Esophagus (tissue), 2 donors: ENCODE results near the gene ZPBP. TPM values are rescaled to one million over a fixed set of nuclear protein-coding genes. Genes with fewer than 3 reads are reported as not detected.

Experiments
- polyA plus RNA-seq, 2 donors: library from polyadenylated mRNA; stranded (reverse); fragments of 200-250 nt; gene quantifications; one replicate each; pipeline ENCODE4 v1.2.3, GENCODE V29; 2013
- donor health status: healthy with polysubstance abuse.
- donor health status: Bipolar disorder and iron deficiency.

Gene ZPBP
- polyA plus RNA-seq, 2 donors = not detected

Other genes starting within 250 kb of the ZPBP start
- 1 to 10 TPM; 1.0 to 1.1 TPM for gene IKZF1, start 211.5 kb upstream of the ZPBP start, polyA plus RNA-seq